Liver (tissue), 9 donors: Measurements from ENCODE around the gene DIP2C. TPM values are rescaled to one million over a fixed set of nuclear protein-coding genes. Genes with fewer than 3 reads are reported as not detected.
A peak's percentile ranks its signal among the peaks of the same experiment; 100 is the strongest.

Source experiments
- DNase-seq: peaks from one replicate; pipeline ENCODE4 v3.0.0-alpha.2; 2017; ENCODE audit warnings: low spot score
- H3K27ac ChIP-seq, 2 donors: one replicate each; pipeline ENCODE4 v1.7.0; 2013; ENCODE audit warnings: inconsistent platforms in 2 of 2, low read length in 2 of 2, control low read depth in 1 of 2, low read depth in 1 of 2, mild to moderate bottlenecking in 1 of 2
- H3K27me3 ChIP-seq, 4 donors: one replicate each; pipeline versions ENCODE4 v1.6.1 to v1.7.0; 2013; ENCODE audit warnings: low read length in 3 of 4, inconsistent platforms in 1 of 4, mild to moderate bottlenecking in 1 of 4, moderate library complexity in 1 of 4; ENCODE audit not compliant: control insufficient read depth in 4 of 4, insufficient read depth in 4 of 4
- H3K36me3 ChIP-seq, 4 donors: one replicate each; pipeline versions ENCODE4 v1.6.1 to v1.7.0; 2013; ENCODE audit warnings: low read length in 3 of 4, mild to moderate bottlenecking in 3 of 4, low read depth in 1 of 4, moderate library complexity in 1 of 4; ENCODE audit not compliant: control insufficient read depth in 4 of 4, insufficient read depth in 3 of 4
- H3K4me1 ChIP-seq, 4 donors: one replicate each; pipeline versions ENCODE4 v1.6.1 to v1.7.0; 2013; ENCODE audit warnings: low read length in 3 of 4, mild to moderate bottlenecking in 3 of 4, moderate library complexity in 1 of 4; ENCODE audit not compliant: control insufficient read depth in 4 of 4, insufficient read depth in 4 of 4
- H3K4me3 ChIP-seq, 3 donors: one replicate each; pipeline versions ENCODE4 v1.6.1 to v1.7.0; 2013; ENCODE audit warnings: low read length in 3 of 3, control low read depth in 1 of 3, low read depth in 1 of 3, mild to moderate bottlenecking in 1 of 3
- H3K9ac ChIP-seq, 2 donors: one replicate each; pipeline ENCODE4 v1.7.0; 2013; ENCODE audit warnings: low read length in 2 of 2, mild to moderate bottlenecking in 2 of 2, moderate library complexity in 2 of 2, control low read depth in 1 of 2, low read depth in 1 of 2
- H3K9me3 ChIP-seq, 4 donors: one replicate each; pipeline versions ENCODE4 v1.6.1 to v1.7.0; 2013; ENCODE audit warnings: low read length in 3 of 4; ENCODE audit not compliant: control insufficient read depth in 4 of 4
- EGR1 ChIP-seq, 2 donors: IDR thresholded peaks; 2 replicates each; pipeline ENCODE4 v1.6.1; 2016 to 2018; ENCODE audit warnings: antibody characterized with exemption in 2 of 2, low read depth in 2 of 2
- FOXA1 ChIP-seq: IDR thresholded peaks from 2 replicates; pipeline ENCODE4 v1.6.1; 2016; ENCODE audit warnings: antibody characterized with exemption
- FOXA2 ChIP-seq: IDR thresholded peaks from 2 replicates; pipeline ENCODE4 v1.6.1; 2016; ENCODE audit warnings: antibody characterized with exemption
- GABPA ChIP-seq, 2 donors: IDR thresholded peaks in 1 of 2; conservative IDR thresholded peaks in 1 of 2; 2 replicates each; pipeline ENCODE4 v1.6.1; 2016; ENCODE audit warnings: antibody characterized with exemption in 2 of 2, mild to moderate bottlenecking in 1 of 2, moderate library complexity in 1 of 2
- HNF4A ChIP-seq, 2 donors: conservative IDR thresholded peaks; 2 replicates each; pipeline ENCODE4 v1.6.1; 2016; ENCODE audit warnings: antibody characterized with exemption in 2 of 2, mild to moderate bottlenecking in 2 of 2
- HNF4G ChIP-seq: IDR thresholded peaks from 2 replicates; pipeline ENCODE4 v1.6.1; 2016; ENCODE audit warnings: antibody characterized with exemption
- JUND ChIP-seq, 2 donors: IDR thresholded peaks; 2 replicates each; pipeline ENCODE4 v1.6.1; 2016; ENCODE audit warnings: antibody characterized with exemption in 2 of 2
- NR2F2 ChIP-seq: IDR thresholded peaks from 2 replicates; pipeline ENCODE4 v1.6.1; 2016; ENCODE audit warnings: antibody characterized with exemption
- RAD21 ChIP-seq, 2 donors: IDR thresholded peaks; 2 replicates each; pipeline ENCODE4 v1.6.1; 2016; ENCODE audit warnings: antibody characterized with exemption in 2 of 2, mild to moderate bottlenecking in 2 of 2
- RXRA ChIP-seq, 2 donors: IDR thresholded peaks; 2 replicates each; pipeline ENCODE4 v1.6.1; 2017 to 2018; ENCODE audit warnings: antibody characterized with exemption in 2 of 2, mild to moderate bottlenecking in 1 of 2
- SP1 ChIP-seq: IDR thresholded peaks from 2 replicates; pipeline ENCODE4 v1.6.1; 2018; ENCODE audit warnings: antibody characterized with exemption, mild to moderate bottlenecking
- TAF1 ChIP-seq: conservative IDR thresholded peaks from 2 replicates; pipeline ENCODE4 v1.6.1; 2016; ENCODE audit warnings: antibody characterized with exemption, mild to moderate bottlenecking
- YY1 ChIP-seq: IDR thresholded peaks from 2 replicates; pipeline ENCODE4 v1.6.1; 2016; ENCODE audit warnings: antibody characterized with exemption, mild to moderate bottlenecking
- WGBS: extraction: QIAGEN DNeasy Blood & Tissue Kit; methylation state at CpG from one replicate; pipeline ENCODE4 v1.1.7; 2013; 5-methylcytosine and 5-hydroxymethylcytosine counted together
- polyA plus RNA-seq, 2 donors: library from polyadenylated mRNA; stranded (reverse) in 1 of 2; unstranded in 1 of 2; fragments of 200-250 nt in 1 of 2; fragments of >200 nt in 1 of 2; fragmentation: Nextera tagmentation in 1 of 2; extraction: Ambion mirVana in 1 of 2; gene quantifications; one replicate each; pipeline versions ENCODE4 v1.2.1 to v1.2.3, GENCODE V29; 2013 to 2015
- total RNA-seq, 2 donors: library from RNA; depleted of rRNA; stranded (reverse); fragments of >200 nt; gene quantifications; one replicate each; pipeline ENCODE4 v1.2.3, GENCODE V29; 2014
- TF ChIP-seq, protein P1 (sequence below): IDR thresholded peaks from 2 replicates; pipeline ENCODE4 v1.6.1; 2016; ENCODE audit warnings: antibody characterized with exemption
- TF ChIP-seq, protein P2 (sequence below): IDR thresholded peaks from 2 replicates; pipeline ENCODE4 v1.6.1; 2016; ENCODE audit warnings: antibody characterized with exemption
- TF ChIP-seq, protein P3 (sequence below): fragments of 150-350 bp; IDR thresholded peaks from 2 replicates; pipeline ENCODE4 v1.5.1; 2017; ENCODE audit warnings: improper control_type of control experiment, low read depth, low read length; ENCODE audit not compliant: missing input control
- donor health status: healthy.
- donor health status: healthy.
- donor health status: healthy.
- donor health status: healthy.
- donor health status: healthy.

The DIP2C gene
- total and polyA plus RNA-seq, 4 donors = 4.2 to 12.2 (median 5.7) TPM

DNA sequence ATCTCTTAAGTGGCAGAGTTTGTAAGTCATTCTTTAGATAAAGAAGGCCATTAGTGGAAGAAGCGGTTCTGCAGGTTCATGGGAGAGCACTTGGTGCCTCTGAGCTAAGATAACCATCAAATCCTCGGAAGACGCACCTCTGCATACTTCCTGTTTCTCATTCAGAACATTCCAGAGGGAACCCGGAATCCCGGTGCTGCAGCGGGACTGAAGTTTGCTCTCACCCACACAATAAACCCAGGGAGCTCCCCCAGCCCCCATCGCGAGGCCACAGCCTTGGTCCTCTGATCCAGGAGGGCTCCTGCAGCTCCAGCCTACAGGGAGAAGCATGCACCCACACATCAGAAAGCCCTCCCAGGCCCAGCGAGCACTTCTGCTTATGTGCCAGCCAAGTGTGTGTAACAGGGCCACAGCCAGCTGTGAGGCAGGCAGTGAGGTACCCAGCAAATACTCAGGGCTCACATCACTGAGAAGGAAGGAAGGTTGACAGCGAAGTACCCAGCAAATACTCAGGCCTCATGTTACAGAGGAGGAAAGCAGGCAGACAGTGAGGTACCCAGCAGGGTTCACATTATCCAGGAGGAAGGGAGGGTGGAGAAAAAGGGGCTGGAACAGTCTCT, 142.4 kb downstream of the DIP2C start:
- H3K9ac ChIP-seq = no peak overlapping the region
- TF ChIP-seq SP1 (no peak), FOXA1 (no peak)
- no peak overlapping the region for H3K27ac ChIP-seq
- no peaks in the 10 kb centered on the region for H3K27me3 ChIP-seq
- H3K36me3 ChIP-seq = no peaks in the 10 kb centered on the region
- no peak overlapping the region for H3K4me3 ChIP-seq
- H3K9me3 ChIP-seq = no peaks in the 10 kb centered on the region
- H3K4me1 ChIP-seq = peaks cover 0 to 2% (median 0%) of the 10 kb centered on the region in 4 donors
- WGBS = 66% methylated on average over 10 of the region's 10 CpGs
- no peak for DNase-seq

DNA sequence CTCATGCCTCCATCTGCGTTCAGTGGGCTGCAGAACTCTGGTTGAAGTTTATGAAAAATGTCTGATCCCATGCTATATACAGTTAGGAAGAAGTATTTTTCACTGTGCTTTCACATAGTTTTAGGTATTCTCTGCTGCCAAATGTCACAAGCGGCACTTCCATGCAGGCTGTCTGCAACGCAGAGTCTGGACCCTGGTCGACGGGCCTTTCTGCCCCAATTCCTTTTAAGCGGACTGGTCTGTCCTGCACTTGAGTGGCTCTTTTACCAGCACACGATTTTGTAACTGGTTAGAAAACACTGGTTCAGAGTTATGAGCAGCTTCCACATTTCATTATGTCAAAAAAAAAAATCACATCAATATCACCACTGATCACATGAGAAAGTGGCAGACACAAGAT, 143.0 kb downstream of the DIP2C start:
- Histone ChIP-seq H3K9me3 (no peaks in the 10 kb centered on the region), H3K4me3 (no peak overlapping the region), H3K27ac (no peak overlapping the region), H3K27me3 (no peaks in the 10 kb centered on the region), H3K4me1 (peaks cover 0 to 2% (median 0%) of the 10 kb centered on the region in 4 donors), H3K9ac (no peak overlapping the region), H3K36me3 (no peaks in the 10 kb centered on the region)
- TF ChIP-seq FOXA1 (no peak), HNF4A (conservative IDR thresholded peaks at IDR 0.05) (no peak), TAF1 (no peak), FOXA2 (no peak), SP1 (no peak), RXRA (IDR thresholded peaks at IDR 0.05) (no peak), HNF4G (no peak), YY1 (no peak), GABPA (IDR thresholded peaks at IDR 0.05 in 1 of 2, conservative IDR thresholded peaks at IDR 0.05 in 1 of 2) (no peak)
- TF ChIP-seq, protein P1, sequence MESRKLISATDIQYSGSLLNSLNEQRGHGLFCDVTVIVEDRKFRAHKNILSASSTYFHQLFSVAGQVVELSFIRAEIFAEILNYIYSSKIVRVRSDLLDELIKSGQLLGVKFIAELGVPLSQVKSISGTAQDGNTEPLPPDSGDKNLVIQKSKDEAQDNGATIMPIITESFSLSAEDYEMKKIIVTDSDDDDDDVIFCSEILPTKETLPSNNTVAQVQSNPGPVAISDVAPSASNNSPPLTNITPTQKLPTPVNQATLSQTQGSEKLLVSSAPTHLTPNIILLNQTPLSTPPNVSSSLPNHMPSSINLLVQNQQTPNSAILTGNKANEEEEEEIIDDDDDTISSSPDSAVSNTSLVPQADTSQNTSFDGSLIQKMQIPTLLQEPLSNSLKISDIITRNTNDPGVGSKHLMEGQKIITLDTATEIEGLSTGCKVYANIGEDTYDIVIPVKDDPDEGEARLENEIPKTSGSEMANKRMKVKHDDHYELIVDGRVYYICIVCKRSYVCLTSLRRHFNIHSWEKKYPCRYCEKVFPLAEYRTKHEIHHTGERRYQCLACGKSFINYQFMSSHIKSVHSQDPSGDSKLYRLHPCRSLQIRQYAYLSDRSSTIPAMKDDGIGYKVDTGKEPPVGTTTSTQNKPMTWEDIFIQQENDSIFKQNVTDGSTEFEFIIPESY = no peak
- TF ChIP-seq, protein P2, sequence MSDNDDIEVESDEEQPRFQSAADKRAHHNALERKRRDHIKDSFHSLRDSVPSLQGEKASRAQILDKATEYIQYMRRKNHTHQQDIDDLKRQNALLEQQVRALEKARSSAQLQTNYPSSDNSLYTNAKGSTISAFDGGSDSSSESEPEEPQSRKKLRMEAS = no peak
- TF ChIP-seq, protein P3, sequence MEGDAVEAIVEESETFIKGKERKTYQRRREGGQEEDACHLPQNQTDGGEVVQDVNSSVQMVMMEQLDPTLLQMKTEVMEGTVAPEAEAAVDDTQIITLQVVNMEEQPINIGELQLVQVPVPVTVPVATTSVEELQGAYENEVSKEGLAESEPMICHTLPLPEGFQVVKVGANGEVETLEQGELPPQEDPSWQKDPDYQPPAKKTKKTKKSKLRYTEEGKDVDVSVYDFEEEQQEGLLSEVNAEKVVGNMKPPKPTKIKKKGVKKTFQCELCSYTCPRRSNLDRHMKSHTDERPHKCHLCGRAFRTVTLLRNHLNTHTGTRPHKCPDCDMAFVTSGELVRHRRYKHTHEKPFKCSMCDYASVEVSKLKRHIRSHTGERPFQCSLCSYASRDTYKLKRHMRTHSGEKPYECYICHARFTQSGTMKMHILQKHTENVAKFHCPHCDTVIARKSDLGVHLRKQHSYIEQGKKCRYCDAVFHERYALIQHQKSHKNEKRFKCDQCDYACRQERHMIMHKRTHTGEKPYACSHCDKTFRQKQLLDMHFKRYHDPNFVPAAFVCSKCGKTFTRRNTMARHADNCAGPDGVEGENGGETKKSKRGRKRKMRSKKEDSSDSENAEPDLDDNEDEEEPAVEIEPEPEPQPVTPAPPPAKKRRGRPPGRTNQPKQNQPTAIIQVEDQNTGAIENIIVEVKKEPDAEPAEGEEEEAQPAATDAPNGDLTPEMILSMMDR = no peak
- WGBS = 87% methylated on average over 7 of the region's 7 CpGs
- DNase-seq = no peak

DNA sequence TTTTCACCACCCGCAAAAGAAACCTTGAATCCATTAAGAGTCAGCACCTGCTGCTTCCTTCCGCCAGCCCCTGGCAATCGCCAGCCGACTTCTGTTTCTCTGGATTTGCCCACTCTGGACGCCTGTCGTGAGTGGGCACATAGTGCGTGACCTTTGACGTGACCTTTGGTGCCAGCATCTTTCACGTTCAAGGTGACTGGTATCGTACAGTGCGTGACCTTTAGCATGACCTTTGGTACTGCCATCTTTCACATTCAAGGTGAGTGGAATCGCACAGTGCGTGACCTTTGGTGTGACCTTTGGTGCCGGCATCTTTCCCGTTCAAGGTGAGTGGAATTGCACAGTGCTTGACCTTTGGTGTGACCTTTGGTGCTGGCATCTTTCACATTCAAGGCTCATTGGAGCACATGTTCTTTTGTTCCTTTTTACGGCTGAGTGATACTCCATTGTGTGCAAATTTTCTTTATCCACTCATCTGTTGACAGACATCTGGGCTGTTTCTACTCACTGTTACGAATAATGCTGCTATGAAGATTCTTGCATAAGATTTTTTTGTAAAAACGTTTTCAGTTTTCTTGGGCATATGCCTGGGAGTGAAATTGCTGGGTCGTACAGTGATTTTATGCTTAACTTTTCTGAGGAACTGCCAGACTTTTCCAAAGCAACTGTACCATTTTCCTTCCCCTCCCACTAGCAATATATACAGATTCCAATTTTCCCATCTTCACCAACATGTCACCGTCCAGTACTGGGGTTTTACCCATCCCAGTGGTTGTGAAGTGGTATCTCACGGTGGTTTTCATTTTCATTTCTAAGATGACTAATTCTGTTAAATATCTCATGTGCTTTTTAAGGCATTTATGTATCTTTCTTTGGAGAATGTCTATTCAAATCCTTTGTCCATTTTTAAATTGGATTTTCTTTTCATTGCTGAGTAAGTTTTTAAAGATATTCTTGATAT, 145.3 kb downstream of the DIP2C start:
- Histone ChIP-seq H3K4me1 (peaks cover 0 to 2% (median 0%) of the 10 kb centered on the region in 4 donors), H3K27me3 (no peaks in the 10 kb centered on the region), H3K36me3 (no peaks in the 10 kb centered on the region), H3K27ac (no peak overlapping the region), H3K4me3 (no peak overlapping the region), H3K9ac (no peak overlapping the region), H3K9me3 (no peaks in the 10 kb centered on the region)
- TF ChIP-seq JUND (IDR thresholded peaks at IDR 0.05) (no peak), EGR1 (IDR thresholded peaks at IDR 0.05; ENCODE audit: low read depth in 2 of 2) (no peak), RAD21 (IDR thresholded peaks at IDR 0.05) (no peak), NR2F2 (peak; percentile 59), HNF4A (conservative IDR thresholded peaks at IDR 0.05) (no peak)
- no peak for DNase-seq
- WGBS = 93% methylated on average over 21 of the region's 21 CpGs
